Neuron (in vitro differentiated cells): Measurements from ENCODE around the gene KLHL6.
"Not testable (repeated sequence)": the region's sequence is repeated elsewhere in the genome, so short reads cannot be mapped to it uniquely, and the experiment has no call there.

ENCODE experiments used
- H2AFZ ChIP-seq: one replicate; pipeline ENCODE4 v1.6.1; 2013; ENCODE audit warnings: low read depth, mild to moderate bottlenecking, inconsistent platforms, low read length, moderate library complexity
- H3K27me3 ChIP-seq: one replicate; pipeline ENCODE4 v1.6.1; 2013; ENCODE audit warnings: low read length; ENCODE audit not compliant: insufficient read depth
- H3K36me3 ChIP-seq: one replicate; pipeline ENCODE4 v1.6.1; 2013; ENCODE audit warnings: low read length; ENCODE audit not compliant: insufficient read depth
- H3K4me1 ChIP-seq: one replicate; pipeline ENCODE4 v1.6.1; 2013; ENCODE audit warnings: low read length; ENCODE audit not compliant: insufficient read depth
- H3K4me3 ChIP-seq: 2 replicates; pipeline ENCODE4 v1.5.1; 2013; ENCODE audit warnings: mild to moderate bottlenecking, low read length, moderate library complexity
- H3K9me3 ChIP-seq: one replicate; pipeline ENCODE4 v1.6.1; 2013; ENCODE audit warnings: low read length

The KLHL6 gene

DNA sequence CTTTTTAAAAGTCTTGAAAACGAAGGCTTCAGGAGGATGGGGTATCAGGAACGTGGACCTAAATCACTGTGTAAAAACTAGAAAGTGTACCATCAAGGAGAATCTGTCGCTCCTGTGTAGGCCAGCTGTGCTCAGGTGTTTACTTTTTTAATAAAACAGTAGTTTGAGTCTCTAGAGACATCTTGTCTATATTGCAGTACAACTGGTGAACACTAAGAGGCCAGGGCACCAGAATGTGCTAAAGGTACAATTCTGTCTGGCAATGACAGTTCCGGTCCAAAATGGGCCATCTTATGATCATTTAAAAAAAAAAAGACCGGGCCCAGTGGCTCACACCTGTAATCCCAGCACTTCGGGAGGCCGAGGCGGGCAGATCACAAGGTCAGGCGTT is 65.3 kb downstream of the KLHL6 start:
- peaks cover 2% of the 10 kb centered on the region for H3K27me3 ChIP-seq

DNA sequence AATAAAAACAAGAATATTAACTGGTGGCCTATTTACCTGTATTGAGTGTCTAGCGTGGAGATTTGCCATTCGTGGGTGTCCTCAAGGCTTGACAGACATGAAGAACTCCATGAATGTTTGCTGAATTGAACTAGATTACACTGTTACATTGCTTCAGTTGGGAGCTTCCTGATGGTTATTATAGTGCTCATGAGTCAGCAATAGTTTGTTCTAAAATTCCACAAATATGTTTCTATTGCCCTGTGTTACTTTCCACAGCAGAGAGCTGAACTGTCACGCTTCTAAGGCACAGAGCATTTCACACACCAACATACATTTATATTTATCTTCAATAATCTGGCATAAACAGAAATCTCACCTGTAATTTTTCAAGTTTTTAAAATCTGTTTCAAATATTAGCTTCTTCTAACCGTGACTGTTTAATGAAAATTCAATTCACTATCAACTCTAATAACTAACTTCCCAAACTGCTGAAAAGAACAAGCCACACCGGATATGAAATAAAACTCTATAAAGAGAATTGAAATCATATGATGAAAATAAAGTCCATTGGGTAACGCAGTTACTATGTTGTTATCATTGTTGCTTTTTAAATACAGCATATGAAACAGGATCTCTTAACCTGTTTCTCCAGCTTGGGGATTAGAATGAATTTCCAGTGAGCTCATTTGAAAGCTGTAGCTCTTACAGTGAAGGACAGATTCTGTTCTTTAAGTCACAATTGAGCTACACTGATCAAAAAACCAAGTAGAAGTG is 65.9 kb downstream of the KLHL6 start:
- Histone ChIP-seq H3K36me3 (no peaks in the 10 kb centered on the region), H3K4me3 (no peak overlapping the region), H3K4me1 (no peaks in the 10 kb centered on the region), H2AFZ (no peak overlapping the region), H3K27me3 (peaks cover 2% of the 10 kb centered on the region), H3K9me3 (no peaks in the 10 kb centered on the region)

More for the DNA sequence above, 65.3 kb downstream of the KLHL6 start:
- Histone ChIP-seq H3K4me1 (no peaks in the 10 kb centered on the region), H3K36me3 (no peaks in the 10 kb centered on the region), H3K9me3 (no peaks in the 10 kb centered on the region), H3K4me3 (no peak overlapping the region), H2AFZ (no peak overlapping the region)

DNA sequence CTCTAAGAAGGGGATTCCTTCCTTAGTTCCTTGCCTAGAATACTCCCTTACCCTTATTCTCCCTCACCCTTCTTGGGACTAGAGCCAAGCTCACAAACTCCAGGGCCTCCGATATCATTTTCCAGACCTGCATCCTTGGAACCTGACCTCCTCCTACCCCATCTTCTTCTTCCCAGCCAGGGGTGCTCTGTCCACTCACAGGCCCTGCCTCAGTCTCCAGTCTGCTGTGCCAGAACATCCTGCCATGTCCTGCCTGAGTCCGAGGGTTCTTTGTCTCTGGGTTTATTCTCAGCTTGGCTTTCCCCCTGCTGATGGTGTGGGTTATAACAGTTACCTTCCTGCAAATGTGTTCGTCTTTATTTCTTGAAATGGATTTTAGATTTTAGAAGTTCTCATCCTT is 67.2 kb downstream of the KLHL6 start:
- Histone ChIP-seq H3K4me1 (no peaks in the 10 kb centered on the region), H3K27me3 (peaks cover 2% of the 10 kb centered on the region), H2AFZ (no peak overlapping the region), H3K9me3 (no peaks in the 10 kb centered on the region), H3K4me3 (no peak overlapping the region), H3K36me3 (no peaks in the 10 kb centered on the region)

GRCh38 chr3:183487896-183488295 is 67.6 kb downstream of the KLHL6 start:
- Histone ChIP-seq H3K9me3 (no peaks in the 10 kb centered on the region), H2AFZ (no peak overlapping the region), H3K4me3 (no peak overlapping the region)

DNA sequence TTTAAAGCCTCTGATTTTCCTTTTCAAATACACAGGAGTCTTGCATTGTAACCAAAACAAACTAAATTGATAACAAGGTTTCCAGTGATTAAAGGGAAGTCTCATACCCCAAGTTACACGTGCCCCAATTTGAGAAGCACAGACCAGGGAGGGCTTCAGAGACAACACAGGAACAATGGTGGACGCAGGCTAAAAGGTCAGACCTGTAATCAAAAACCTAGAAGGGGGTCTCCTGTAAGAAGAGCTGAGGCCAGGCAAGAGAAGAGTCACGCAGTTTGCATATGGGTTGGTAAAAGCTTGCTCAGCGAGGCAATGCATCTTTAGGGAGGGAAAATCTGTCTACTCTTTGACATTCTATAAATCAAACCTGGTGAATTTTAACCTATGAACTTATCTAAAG is 68.5 kb downstream of the KLHL6 start:
- H3K36me3 ChIP-seq, result no peaks in the 10 kb centered on the region

More at GRCh38 chr3:183487896-183488295, 67.6 kb downstream of the KLHL6 start:
- Histone ChIP-seq H3K4me1 (no peaks in the 10 kb centered on the region), H3K27me3 (peaks cover 2% of the 10 kb centered on the region), H3K36me3 (no peaks in the 10 kb centered on the region)

DNA sequence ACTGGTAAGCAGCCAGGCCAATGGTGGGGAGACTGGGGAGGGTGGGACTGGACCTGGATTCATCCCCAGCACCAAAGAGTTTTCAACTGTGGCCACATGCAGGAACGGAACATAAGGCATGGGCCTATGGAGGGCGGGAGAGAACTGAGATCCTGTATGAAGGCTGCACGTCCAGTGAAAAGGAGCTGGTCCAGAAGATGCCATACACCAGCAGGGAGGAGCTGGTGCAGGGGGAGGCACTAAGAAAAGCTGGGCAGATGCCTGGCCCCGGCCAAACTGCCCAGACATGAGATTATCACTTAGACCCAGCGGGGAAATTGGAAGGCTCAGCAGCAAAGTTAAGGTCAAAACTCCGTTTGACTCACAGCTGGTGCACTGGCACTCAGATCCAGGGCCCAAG is 69.0 kb downstream of the KLHL6 start:
- Histone ChIP-seq H2AFZ (no peak overlapping the region), H3K27me3 (peaks cover 2% of the 10 kb centered on the region), H3K4me3 (no peak overlapping the region), H3K9me3 (no peaks in the 10 kb centered on the region), H3K36me3 (no peaks in the 10 kb centered on the region), H3K4me1 (no peaks in the 10 kb centered on the region)

More for the DNA sequence above, 68.5 kb downstream of the KLHL6 start:
- H2AFZ ChIP-seq, result no peak overlapping the region
- no peak overlapping the region for H3K4me3 ChIP-seq
- H3K9me3 ChIP-seq, result no peaks in the 10 kb centered on the region
- peaks cover 2% of the 10 kb centered on the region for H3K27me3 ChIP-seq
- H3K4me1 ChIP-seq, result no peaks in the 10 kb centered on the region

DNA sequence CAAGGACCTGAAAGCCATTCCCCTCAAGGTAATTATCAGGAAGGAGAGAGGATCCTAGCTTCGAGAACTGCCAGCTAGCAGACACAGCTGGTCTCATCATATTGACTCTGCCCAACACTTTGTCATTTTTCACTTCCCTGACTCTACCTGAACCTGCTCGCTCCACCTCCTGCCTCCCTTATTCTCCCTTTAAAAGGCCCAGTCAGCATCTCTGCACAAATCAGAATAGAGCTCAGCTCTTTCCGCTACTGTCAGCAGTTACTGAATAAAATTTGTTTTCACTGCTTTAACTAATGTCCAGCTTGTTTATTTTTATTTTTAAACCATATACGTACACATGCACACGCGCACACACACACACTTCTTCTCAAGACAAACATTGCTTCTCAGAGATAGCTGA is 69.9 kb downstream of the KLHL6 start:
- H3K9me3 ChIP-seq, result no peaks in the 10 kb centered on the region
- no peaks in the 10 kb centered on the region for H3K4me1 ChIP-seq

DNA sequence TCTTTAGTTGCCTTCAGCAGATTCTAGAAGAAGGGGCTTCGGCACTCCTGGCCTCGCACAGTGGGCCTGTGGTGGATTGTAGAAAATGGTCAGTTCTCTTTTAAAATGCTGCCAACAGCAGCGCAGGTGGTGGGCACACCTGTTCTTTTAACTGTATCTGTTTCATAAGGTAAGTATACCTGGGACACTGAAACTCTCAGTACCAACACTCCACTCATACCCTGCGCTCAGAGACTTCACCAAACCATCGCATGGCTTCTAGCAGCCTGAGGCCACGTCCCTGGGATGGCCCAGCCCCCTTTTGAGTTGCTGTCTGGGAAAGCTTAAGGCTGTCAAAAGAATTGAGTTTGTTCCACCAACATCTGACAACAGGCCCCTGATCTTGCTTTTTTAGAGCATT is 70.4 kb downstream of the KLHL6 start:
- H3K36me3 ChIP-seq, result no peaks in the 10 kb centered on the region
- H2AFZ ChIP-seq, result no peak overlapping the region
- H3K4me1 ChIP-seq, result no peaks in the 10 kb centered on the region
- H3K27me3 ChIP-seq, result peaks cover 2% of the 10 kb centered on the region
- H3K4me3 ChIP-seq, result no peak overlapping the region
- no peaks in the 10 kb centered on the region for H3K9me3 ChIP-seq

More for the DNA sequence above, 69.9 kb downstream of the KLHL6 start:
- H2AFZ ChIP-seq, result no peak overlapping the region
- peaks cover 2% of the 10 kb centered on the region for H3K27me3 ChIP-seq
- no peak overlapping the region for H3K4me3 ChIP-seq
- H3K36me3 ChIP-seq, result no peaks in the 10 kb centered on the region

- no peak overlapping the region for H3K4me3 ChIP-seq
- H3K36me3 ChIP-seq, result no peaks in the 10 kb centered on the region
- H3K9me3 ChIP-seq, result no peaks in the 10 kb centered on the region
- no peak overlapping the region for H2AFZ ChIP-seq
- H3K27me3 ChIP-seq, result peaks cover 2% of the 10 kb centered on the region
- no peaks in the 10 kb centered on the region for H3K4me1 ChIP-seq
These were observed 71.0 kb downstream of the KLHL6 start for GRCh38 chr3:183484431-183485075.

GRCh38 chr3:183481582-183481981 is 73.9 kb downstream of the KLHL6 start:
- no peaks in the 10 kb centered on the region for H3K9me3 ChIP-seq
- H3K27me3 ChIP-seq, result peaks cover 2% of the 10 kb centered on the region
- H3K4me1 ChIP-seq, result no peaks in the 10 kb centered on the region
- no peaks in the 10 kb centered on the region for H3K36me3 ChIP-seq
- H2AFZ ChIP-seq, result no peak overlapping the region
- H3K4me3 ChIP-seq, result no peak overlapping the region

GRCh38 chr3:183478501-183478900 is 77.0 kb downstream of the KLHL6 start:
- H3K36me3 ChIP-seq, result no peaks in the 10 kb centered on the region
- no peaks in the 10 kb centered on the region for H3K4me1 ChIP-seq
- no peaks in the 10 kb centered on the region for H3K9me3 ChIP-seq
- no peak overlapping the region for H2AFZ ChIP-seq
- H3K4me3 ChIP-seq, result no peak overlapping the region
- peaks cover 11% of the 10 kb centered on the region for H3K27me3 ChIP-seq

DNA sequence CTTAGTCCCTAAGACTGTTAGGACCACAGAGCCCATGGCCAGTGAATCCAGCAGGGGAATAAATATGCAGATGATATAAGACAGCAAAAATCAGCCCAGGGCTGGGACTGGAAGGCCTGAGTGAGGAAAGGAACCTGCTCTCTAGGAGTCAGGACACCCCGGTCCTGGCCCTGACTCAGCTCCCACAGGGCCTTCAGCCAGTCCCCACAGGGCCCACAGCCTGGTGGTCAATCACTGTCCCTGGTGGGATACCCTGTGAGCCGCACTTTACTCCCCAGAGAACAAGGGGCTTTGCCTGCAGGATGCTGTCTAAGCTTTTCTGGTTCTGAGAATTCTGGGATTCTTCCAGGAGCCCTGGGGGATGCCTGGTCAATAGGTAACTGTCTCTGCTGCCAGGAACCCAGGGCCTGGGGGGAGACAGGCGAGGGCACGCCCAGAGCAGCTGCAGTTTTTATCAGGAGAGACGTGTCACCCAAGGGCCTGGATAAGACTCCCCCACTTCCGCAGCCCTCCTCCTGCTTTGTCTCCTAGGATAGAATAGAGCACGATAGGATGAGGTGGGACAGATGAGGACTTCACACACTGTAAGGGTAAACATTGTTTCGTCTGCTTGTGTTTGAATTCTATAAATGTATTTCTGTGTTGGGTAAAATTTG is 77.6 kb downstream of the KLHL6 start:
- no peak overlapping the region for H2AFZ ChIP-seq
- no peaks in the 10 kb centered on the region for H3K9me3 ChIP-seq
- H3K27me3 ChIP-seq, result peaks cover 11% of the 10 kb centered on the region
- no peak overlapping the region for H3K4me3 ChIP-seq
- H3K4me1 ChIP-seq, result no peaks in the 10 kb centered on the region
- no peaks in the 10 kb centered on the region for H3K36me3 ChIP-seq

GRCh38 chr3:183475764-183476162 is 79.7 kb downstream of the KLHL6 start:
- H3K36me3 ChIP-seq, H2AFZ ChIP-seq, H3K4me1 ChIP-seq, H3K9me3 ChIP-seq, H3K4me3 ChIP-seq: not testable (repeated sequence)
- H3K27me3 ChIP-seq, result peaks cover 11% of the 10 kb centered on the region
